ENCODE data around the gene IGFBP4. TPM values are rescaled to one million over a fixed set of nuclear protein-coding genes. Genes with fewer than 3 reads are reported as not detected.

The IGFBP4 gene
- total RNA-seq, 2 donors from 2014 or later = 443 to 470 TPM

DNA sequence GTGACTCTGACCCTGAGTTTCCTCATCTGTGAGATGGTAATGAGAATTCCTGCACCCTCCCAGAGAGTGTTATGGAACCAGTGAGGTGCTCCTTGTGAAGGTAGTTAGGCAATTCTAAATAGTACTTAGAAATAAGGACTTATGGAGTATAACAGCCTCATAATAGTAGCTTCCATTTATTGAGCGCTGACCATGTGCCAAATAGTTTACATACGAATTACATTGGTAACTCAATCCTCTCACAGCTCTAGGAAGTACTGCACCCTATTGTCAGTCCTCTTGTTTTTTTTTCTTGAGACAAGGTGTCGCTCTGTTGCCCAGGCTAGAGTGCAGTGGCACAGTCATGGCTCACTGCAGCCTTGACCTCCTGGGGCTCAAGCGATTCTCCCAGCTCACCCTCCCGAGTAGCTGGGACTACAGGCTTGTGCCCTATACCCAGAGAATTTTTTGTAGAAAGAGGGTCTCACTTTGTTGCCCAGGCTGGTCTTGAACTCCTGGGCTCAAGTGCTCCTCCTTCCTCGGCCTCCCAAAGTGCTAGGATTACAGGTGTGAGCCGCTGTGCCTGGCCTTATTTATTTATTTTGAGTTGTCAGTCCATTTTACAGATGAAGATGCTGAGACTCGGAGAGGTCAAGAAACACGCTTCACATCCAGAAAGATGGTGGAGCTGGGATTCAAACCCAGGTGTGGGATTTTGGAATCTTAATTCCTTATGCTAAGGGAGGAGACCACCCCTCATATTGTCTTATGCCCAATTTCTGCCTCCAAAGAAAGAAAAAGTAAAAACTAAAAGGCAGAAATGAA lies 55.2 kb downstream of the IGFBP4 start:
- ATAC-seq = no peak
- DNase-seq = no peak
- intact Hi-C loops (cut with DNase I) = no loop called here

- intact Hi-C loops (cut with DNase I) = no loop called here
Measured at GRCh38 chr17:40499551-40500189, 56.4 kb downstream of the IGFBP4 start.

GRCh38 chr17:40500190-40500589 lies 56.9 kb downstream of the IGFBP4 start:
- ATAC-seq = no peak
- DNase-seq = peak; percentile 11
- intact Hi-C loops (cut with DNase I) = no loop called here

More at GRCh38 chr17:40499551-40500189, 56.4 kb downstream of the IGFBP4 start:
- DNase-seq (peak; percentile 92), ATAC-seq (peak; percentile 95 to 98)

DNA sequence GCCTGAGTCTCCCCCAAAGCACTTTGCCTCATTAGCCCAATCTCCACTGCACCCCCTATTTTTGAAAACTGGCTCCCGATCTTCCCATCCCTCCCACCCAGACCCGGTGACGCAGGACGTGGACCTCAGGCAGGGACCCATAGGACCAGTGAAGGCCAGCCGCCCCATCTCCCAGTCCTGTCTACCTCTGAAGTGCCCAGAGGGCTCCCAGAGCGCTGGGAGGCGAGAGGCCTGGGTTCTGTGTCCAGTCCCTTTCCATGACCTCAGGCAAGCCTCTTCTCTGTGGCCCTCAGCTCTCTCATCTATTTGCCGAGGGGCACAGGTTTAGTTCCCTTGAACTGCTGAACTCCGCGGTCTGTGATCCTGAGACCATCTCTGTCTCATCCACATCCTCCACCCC lies 57.5 kb downstream of the IGFBP4 start:
- DNase-seq (peak; percentile 14), ATAC-seq (no peak)
- intact Hi-C loops (cut with DNase I) = no loop called here

DNA sequence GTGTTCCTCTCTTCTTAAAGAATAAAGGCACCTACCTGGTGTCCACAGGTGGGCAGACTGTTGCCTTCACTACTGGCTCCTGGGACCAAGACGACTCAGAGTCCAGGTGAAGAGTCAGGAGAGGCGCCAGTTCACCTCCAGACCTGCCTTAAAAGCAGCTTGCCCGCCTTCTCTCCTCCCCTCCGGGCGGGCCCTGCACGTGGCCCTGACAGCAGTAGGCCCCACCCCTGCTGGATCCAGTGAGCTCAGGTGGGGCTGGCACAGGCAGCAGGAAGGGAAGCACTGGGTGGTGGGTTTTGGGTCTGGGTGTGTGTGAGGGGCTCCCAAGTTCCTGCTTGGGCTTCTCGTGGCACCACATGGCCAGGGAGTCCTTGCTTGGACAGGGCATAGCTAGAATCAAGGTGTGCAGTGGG lies 58.3 kb downstream of the IGFBP4 start, which contains the start of gene TNS4:
Gene TNS4 (minus strand): TSS at position 125 of the 413 bp plus-strand sequence. CDS start 5,198 bp downstream, outside the sequence.
- DNase-seq = peak; percentile 7
- no peak for ATAC-seq
- intact Hi-C loops (cut with DNase I) = no loop called here

GRCh38 chr17:40502716-40503115 lies 59.5 kb downstream of the IGFBP4 start:
- no peak for ATAC-seq
- intact Hi-C loops (cut with DNase I) = no loop called here
- no peak for DNase-seq

- intact Hi-C loops (cut with DNase I) = no loop called here
- ATAC-seq (no peak), DNase-seq (no peak)
Measured at GRCh38 chr17:40503154-40503553, 59.9 kb downstream of the IGFBP4 start.

GRCh38 chr17:40506786-40507185 lies 63.5 kb downstream of the IGFBP4 start:
- ATAC-seq (no peak), DNase-seq (no peak)
- intact Hi-C loops (cut with DNase I) = no loop called here

Other genes with a start within 250 kb of the IGFBP4 start
- gene WIPF2, start 224.1 kb upstream of the IGFBP4 start, total RNA-seq = 10 to 100 TPM; 13.9 to 14.4 TPM
- 1 to 10 TPM; 1.3 to 1.9 TPM for gene CDC6, start 155.6 kb upstream of the IGFBP4 start, total RNA-seq
- 10 to 100 TPM; 23.3 to 43.8 TPM for gene RARA, start 134.3 kb upstream of the IGFBP4 start, total RNA-seq
- 1 to 10 TPM; 1.2 to 1.3 TPM for gene GJD3, start 78.7 kb upstream of the IGFBP4 start, total RNA-seq
- gene TOP2A, start 25.6 kb upstream of the IGFBP4 start, total RNA-seq = 1 to 10 TPM in 1 of 2 donors, under 1 TPM in 1; 0.47 to 4.2 TPM
- gene TNS4, start 58.2 kb downstream of the IGFBP4 start, total RNA-seq = not detected
- gene CCR7, start 122.0 kb downstream of the IGFBP4 start, total RNA-seq = under 1 TPM; 0.29 to 0.53 TPM
- gene SMARCE1, start 204.4 kb downstream of the IGFBP4 start, total RNA-seq = 10 to 100 TPM; 62.2 to 68.9 TPM
- gene KRT222, start 221.7 kb downstream of the IGFBP4 start, total RNA-seq = 1 to 10 TPM in 1 of 2 donors, not detected in 1; 1.3 TPM